Activated T-cell treated with anti-CD3 and anti-CD28 coated beads for 24 hours (primary cell): ENCODE data around the gene KNCN.

ENCODE experiments used
- DNase-seq: peaks from one replicate; pipeline ENCODE4 v3.0.0-alpha.2; 2020; ENCODE audit warnings: low read depth

KNCN gene

DNA sequence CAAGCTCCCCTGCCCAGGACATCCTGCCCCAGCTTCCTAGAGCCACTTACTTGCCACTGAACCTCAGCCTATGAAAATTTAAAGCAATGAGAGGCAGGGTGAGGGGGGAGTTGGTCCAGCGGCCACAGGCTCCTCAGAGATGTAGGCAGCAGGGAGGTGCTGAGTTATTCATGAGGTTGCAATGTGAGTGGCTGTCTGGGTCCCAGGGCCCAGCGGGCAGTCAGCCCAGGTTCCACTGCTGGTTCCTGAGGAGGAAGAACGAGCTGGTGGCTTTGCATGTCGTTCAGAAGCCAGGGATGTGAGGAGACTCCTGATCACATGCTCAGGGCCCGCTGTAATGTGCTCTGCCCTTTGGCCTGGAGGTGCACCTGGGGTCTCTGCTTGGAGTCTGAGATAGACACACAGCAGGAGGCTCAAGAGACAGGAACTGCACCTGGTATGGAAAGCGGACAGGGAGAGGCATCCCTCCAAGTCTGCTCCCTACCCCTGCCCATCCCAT is at the start of gene KNCN:
Gene KNCN (minus strand): TSS at position 51 of the 499 bp plus-strand sequence. CDS start 432 bp downstream, outside the sequence.
- no peak for DNase-seq

DNA sequence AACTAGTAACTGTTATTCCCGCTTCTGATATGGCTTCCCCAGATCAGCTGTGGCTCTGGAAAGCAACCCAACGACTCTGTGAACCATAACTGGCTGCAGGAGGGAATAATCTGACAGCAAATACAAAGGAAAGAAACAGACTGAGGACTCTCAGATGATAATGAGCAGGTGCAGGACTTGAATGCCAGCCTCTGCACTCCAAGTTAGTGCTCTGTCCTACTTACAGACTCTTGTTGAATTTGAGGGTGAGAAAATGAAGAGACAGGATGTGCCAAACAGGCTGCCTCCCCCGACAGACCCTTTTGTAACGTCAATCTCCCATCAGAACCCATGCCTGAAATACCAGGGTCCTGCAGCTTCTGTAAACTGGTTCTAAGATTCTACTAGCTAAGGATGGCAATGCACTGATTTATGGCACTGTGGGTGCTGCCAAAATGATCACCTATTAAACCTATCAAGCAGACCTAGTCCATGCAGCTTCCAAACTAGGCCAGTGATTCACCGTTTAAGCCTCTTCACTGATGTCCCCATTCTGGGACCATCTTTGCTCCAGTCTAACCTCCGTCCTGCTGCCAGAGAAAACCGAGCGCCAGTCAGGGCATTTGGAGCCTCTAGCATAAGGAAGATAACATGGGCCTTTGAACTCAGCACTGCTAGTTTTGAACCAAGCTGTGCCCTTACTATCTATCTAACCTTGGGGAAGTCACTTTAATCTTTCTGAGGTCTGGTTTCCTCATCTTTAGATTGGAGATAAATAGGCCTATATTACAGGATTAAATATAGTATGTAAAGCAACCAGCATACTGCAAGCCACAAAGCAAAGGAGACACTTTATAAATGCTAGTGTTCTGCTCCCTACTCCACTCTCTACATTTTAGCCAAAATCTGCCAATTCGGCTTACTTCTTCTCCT is 47.9 kb upstream of the KNCN start:
- no peak for DNase-seq

DNA sequence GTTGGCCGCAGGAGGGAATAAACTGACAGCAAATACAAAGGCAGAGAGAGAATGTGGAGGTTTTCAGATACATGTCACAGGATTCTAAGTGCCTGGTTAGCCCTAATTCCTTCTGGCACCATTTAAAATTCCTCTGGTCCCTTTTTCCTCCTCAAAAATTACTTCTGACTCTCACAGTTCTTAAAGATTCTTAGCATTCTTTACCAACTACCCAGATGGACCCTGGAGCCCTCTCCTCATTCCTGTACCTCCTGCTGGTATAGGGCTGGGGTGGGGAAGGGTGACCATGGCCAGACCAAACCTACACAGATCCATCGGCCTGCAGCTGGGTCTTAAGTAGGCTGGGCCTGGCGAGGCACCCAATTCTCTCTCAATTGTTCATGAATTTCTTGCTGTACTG is 45.4 kb upstream of the KNCN start:
- no peak for DNase-seq

DNA sequence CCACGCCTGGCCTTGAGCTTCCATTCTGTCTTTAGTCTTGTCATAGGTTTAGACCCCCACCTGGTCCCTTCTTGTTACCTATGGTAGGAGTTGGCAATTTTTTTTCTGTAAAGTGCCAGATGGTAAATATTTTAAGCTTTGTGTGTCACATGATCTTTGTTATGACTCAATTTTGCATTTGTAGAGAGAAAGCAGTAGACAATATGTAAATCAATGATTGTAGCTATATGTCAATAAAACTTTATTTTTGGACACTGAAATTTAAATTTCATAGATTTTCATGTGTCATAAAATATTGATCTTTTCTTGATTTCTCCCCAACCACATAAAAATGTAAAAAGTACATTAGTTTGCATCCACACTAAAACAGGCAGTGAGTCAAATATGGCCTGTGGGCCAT is 44.6 kb upstream of the KNCN start:
- DNase-seq = no peak

DNA sequence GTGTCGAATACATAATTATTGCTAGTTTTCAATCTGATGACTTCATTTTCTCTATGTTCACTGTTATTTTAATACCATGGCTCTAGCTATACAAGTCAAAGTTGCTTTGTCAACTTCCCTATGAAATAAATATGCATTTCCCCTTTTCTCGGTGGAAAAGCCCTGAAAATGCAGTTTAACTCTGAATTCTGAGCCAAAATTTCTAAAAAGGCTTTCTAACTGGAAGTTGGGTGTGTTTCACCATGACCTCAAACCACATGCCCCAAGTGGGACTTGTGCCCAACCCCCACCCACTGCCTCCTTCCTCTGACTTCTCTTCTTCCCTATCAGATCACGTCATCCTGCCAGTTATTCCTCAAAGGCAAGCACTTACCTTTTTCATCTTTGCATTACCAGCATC is 43.7 kb upstream of the KNCN start:
- DNase-seq = no peak

DNA sequence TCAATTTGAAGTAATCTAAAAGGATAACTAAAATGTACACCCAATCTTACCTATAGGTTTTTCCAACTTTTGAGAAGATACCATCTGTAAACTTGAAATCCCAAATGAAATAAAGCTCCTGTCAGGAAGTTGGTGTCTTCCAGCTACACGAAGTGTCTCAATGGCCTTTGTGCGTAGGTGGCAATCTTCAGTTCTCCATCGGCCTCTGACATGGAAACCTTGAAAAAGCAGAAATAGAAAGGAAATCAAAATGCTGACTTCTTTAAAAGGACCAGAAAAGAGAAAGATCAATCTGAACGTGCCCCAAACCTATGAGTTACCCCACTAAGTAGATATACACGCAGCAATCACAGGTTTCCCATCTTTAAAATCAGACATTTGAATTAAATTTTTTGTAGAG is 42.6 kb upstream of the KNCN start:
- no peak for DNase-seq

DNA sequence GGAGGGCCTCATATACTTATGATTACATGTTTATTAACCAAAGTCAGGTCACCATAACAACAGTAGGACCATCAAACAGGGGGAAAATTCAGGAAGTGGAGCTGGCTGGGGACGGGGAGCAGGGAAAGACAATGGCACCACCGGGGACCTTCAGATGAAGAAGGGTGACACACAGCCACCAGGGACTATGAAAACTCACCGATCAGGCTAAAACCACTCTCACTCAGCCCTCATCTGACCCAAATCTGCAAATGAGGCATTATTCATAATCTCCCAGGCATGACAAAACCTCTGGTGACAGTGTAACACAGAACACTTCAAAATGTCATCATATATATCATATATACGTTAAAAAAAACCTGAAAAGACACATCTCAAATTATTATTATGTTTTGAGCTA is 41.4 kb upstream of the KNCN start:
- no peak for DNase-seq

DNA sequence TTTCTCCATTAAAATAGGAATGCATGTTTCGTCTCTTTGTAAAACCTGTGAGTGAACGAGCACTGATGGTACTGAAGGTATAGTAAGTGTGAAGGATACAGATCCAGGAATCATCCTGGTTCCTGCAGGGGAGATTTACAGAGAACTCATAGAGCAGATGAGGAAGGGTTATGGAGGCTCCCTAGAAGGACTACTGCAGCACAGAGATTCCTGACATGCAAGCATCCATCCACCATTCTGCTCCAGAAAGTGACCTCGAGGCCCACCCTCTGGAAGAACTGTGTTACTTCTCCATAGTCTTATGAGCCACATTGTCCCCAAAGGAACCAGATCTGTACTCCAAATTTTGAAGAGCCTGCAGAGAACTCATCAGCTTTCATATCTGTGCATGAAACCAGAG is 38.1 kb upstream of the KNCN start:
- no peak for DNase-seq

DNA sequence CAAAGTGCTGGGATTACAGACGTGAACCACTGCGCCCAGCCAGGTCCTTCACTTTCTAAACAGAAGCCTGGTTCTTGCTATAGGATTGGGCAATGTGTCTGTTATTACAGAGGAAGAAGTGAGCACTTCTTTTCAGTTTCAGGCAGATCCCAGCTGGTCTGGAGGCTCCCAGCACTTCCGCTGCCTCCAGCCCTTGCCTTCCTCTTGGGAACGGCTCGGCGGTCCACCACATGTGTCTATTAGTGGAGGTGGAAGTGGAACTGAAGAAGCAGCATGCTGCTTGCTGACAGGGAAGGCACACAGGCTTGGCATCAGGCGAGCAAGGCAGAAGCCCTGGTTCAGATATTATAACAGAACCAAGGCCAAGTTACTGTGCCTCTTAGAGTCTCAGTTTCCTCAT is 35.6 kb upstream of the KNCN start:
- no peak for DNase-seq

DNA sequence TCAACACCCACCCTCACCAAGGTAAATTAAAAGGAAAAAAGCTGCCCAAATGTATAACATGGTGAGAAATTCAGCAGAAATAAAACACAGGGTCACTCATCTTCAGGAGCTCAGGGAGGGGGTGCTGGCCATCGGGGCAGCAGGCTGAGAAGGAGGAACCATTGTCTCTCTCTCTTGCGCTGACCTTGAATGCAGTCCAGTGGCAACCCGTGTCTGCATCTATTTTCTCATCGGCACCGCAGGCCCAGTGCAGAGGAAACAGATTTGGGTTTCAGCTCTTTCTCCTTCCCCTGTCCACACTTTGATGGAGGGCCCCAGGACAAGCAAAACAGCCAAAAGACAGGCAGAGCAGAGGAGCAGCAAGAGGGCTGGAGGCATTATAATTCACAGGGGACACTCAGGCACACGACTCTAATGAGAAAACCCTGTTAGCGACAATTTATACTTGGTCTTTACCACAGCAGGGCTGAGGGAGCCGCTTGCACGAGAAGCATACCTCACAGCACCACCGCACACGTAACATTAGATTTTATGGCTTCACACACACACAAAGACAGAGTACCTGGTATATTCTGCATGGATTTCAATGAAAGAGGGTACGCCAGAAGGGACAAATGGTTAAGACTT is 34.0 kb upstream of the KNCN start:
- DNase-seq = no peak

DNA sequence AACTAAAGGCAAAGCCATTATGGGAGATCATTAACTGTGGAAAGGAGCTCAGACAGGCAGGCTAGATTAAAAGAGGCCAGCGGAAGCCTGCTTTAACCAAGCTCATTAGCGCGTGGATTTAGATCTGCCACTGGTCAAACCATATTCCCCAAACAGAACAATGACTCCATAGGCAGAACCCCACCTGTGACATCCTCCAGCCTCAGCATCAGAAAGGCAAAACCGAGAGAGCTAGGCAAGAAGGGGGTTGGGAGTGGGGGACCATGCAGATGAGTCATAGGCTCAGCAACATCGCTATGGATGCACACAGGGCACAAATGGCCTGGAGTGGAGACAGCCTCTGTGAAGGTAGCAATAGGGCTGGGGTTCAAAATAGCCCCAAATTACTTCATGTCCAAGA is 32.0 kb upstream of the KNCN start:
- no peak for DNase-seq

DNA sequence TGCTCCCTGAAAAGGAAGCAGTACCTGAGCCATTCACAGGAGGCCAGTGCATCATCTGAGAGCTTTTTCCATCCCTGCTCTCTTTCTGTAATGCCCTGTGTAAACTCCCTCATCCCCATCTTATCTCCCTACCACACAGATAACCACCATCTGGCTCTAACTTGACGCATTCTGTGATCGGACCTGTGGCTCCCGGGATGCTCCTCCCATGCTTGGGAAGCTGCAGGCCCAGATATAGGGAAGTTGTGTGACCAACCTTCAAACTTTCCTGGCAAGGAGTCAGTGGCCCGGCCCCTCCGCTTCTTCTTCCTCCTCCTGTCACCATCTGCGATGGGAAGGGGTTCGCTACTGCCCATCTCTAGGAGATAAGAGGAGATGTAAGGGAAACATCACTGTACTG is 31.5 kb upstream of the KNCN start:
- DNase-seq = no peak

DNA sequence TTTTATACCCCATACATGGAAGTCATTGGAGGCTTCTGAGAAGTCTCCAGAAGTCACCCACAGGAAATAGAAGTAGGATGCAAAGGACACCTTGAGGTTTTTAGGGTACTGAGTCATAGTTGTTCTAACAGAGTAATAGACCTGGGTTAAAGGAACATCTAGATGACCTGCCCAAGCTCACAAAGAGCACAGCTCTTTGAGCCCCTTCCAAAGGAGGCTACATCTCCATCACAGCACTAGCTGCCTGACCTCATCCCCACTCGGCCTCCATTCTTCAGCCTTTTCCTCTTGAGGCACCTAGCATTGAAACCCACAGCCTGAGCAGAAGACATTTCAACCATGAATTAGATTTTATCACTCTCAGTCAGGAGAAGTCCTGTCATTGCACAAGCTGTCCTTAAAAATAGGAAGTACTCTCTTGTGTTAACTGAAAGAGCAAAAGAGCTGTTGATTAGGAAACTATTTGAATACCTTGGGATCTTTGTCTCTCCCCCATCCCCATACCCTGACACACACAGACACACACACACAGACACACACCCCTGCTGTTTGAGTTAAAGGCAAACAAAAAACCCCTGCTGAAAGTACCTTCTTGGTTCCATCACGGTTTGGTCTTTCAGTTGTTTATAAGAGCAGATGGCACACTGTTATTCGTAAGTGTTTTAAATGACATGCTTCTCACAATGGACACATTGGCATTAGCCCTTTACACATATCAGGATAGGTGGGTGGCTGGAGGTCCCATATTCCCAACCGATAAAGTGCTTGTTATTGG is 30.4 kb upstream of the KNCN start:
- no peak for DNase-seq

DNA sequence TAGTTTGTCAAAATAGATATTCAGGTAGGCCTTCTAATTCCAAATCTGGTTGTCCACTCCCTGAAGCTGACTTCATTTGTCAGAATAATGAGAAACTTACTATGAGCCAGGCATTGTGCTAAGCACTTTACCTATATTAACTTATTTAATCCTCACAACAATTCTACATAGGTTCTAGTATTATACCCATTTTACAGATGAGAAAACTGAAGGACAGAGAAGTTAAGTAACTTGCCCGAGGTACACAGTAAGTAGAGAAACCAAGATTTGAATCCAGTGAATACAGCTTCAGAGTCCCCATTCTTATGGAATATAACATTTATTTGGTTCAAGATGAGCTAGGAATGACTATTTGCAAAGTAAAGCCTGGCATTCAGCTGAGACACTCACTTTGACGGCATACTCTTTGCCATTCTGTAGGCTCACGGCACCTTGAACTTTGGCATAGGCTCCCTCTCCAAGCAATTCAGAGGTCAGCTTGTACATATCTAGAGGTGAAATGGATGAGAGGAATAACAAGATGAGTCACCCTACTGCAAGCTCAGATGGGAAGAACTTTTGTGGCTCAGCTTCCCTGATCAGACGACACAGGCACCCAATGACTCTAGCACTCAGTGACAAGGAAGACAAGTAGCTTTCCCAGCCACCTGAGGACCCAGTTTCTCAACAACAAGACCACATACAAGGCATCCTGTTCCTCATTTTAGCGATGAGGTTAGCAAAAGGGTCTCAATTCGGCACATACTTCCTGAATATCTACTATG is 28.9 kb upstream of the KNCN start:
- DNase-seq = no peak

DNA sequence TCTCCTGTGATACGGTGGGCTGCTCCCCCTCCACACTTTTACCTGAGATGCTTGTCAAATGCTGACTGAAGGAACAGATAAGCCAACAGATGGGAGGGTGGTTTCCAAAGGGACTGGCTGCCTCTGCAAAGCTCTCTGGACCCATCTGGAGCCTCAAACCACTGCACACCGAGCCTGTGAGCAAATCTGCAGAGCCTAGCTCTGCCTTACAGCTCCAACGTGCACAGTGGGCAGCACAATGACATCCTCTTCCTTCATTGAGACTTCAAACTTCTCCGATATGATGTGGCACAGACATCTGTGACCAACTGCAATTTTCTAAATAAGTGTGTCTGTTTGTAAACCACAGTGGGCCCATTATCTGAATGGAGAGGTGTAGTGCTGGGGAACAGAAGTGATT is 26.2 kb upstream of the KNCN start:
- no peak for DNase-seq

DNA sequence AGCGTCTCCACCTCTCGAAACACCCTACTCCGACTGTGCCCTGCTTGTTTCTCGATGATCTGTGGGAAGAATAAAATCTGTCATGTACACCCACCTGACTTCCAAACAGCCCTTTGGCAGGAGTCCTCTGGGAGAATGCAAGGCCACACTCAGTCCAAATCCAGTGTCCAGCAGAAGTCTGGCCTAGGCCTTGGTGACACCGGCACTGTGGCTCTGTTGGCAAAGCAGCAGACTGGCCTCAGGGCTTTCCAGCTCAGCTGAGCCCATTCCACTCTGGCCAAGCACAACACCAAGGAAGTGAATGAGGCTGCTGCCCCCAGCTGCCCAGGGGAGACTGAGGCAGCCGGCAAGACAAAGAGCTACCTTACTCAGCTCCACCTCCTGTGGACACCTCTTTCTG is 25.1 kb upstream of the KNCN start:
- DNase-seq = no peak

DNA sequence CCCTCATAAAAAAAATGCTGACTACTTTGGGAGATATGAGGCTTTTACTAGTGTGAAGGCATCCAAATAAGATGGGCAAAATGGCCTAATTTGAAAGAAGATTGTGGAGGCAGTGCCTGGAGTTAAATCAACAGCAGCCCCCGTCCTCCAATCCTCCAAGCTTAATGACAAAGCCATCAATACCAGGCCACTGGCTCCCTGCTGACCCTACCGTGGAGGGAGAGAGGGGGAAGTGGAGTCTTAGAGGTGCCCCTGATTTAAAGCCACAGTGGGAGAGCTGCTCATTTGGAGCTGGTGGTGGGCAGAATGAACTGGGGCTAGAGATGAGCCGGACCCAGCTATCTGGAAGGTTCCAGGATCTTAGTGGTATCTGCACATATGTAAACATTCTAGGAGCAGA is 24.3 kb upstream of the KNCN start:
- no peak for DNase-seq

DNA sequence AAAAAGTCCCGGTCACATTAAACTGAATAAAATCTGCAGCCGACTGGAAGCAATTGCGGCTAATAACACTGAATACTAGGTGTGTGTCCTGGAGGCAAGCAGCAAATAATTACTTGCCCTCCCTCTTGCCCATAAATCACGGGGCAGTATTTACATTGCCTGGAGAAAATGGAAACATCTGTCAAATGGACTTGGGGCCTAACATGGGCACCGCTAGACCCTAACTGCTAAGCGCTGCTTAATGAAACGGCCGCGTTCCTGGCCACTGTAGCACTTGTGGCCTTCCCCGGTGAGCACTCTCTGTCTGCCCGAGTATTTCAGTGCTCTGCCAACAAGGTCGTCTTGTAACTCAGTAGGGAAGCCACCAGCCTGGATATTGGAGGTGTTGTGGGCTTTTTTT is 23.9 kb upstream of the KNCN start:
- no peak for DNase-seq

DNA sequence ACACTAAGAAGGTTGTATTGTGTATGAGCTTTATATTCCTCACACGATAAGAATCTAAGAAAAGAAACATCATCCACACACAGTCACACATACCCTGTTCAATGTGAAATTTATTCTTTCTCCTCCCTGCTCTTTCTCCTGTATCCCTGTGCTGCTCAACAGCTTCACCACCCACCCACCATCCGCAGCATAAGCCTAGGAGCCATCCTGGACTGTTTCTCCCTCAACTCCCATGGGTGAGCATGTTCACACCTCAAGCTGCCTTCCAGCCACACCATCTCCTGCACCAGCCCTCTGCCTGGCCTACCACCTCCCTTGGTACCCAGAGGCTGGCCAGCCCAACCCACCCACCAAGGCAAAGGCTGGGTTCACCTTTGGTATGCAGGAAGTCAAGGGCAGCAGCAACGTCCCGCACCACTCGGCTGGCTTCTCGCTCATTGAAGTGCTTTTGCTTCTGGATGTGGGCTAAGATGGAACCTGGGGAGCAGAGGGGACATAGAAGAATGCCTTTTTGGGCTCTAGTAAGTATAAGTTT is 20.3 kb upstream of the KNCN start:
- DNase-seq = no peak

DNA sequence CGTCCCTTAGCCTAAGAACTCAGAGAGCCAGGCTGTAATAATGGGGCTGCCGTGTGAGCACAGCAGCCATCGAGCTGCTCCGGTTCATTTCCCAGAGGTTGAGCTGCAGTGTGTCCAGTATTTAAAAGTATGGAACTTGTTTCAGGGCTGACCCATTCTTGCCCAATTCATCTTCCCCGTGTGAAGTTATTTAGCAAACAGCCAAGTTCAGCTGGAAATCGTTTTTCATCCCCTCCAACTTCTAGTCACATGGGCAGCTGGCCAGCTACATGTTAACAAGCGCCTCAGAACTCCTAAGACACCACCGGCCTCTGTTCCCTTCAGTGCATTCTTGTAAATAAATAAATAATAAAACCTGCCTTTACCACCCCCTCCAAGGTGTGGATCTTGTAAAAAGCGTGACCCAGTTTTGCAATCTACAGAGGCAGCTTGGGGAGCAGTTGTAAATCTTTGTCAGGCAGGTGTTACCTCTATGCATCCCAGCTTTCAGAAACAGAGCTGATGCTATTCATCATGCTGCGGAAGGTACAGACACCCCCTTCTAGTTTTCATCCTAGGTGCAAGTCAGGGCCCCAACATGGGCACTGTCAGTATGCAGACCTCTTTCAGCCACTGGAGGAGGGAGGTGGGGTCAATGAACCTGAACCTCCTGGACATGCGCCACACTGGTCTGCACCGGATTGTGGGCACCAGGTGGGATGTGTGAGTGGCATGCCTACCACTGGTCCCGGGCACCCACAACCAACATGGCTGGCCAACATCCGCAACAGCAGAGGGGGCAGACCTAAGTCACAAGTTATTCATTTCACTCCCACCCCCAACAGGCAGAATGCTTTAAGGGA is 18.7 kb upstream of the KNCN start:
- no peak for DNase-seq

DNA sequence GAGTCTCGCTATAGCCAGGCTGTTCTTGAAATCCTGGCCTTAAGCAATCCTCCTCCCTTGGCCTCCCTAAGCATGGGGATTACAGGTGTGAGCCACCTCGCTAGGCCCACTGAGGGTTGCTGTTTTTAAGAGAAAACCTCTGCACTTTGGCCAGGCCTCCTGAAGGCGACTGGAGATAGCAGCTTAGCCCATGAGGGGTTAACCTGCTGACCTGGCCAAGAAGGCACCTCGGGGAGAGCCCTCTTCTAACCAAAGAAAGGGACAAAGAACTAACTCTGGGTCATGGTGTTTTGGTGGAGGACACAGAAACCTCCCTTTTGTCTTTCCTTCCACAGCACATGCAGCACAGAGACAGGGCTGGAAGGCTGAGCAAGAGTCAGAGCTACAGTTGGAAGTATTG is 17.7 kb upstream of the KNCN start:
- DNase-seq = no peak
